ENCODE measurements around the gene WNT3. TPM values are rescaled to one million over a fixed set of nuclear protein-coding genes. Genes with fewer than 3 reads are reported as not detected.

The WNT3 gene
- total RNA-seq, 2 donors from 2014 or later = 19.9 to 21.8 TPM

- DNase-seq = no peak
- no peaks in the 10 kb centered on the region for H3K36me3 Mint-ChIP-seq (ENCODE audit: low read depth)
- WGBS, 2 experiments (ENCODE audit: insufficient coverage in 1 of 2, insufficient read length in 1 of 2) = 96 to 100% methylated on average over 6 to 10 of the region's 10 CpGs
- no peak for TF ChIP-seq CTCF (conservative IDR thresholded peaks at IDR 0.05)
- no peaks in the 10 kb centered on the region for H3K9me3 Mint-ChIP-seq
- no peaks in the 10 kb centered on the region for H3K36me3 ChIP-seq (ENCODE audit: control insufficient read depth, insufficient read depth, low read length)
- H3K4me1 ChIP-seq (ENCODE audit: control insufficient read depth, insufficient read depth, low read length) = peaks cover 21% of the 10 kb centered on the region
- H3K27me3 ChIP-seq (ENCODE audit: control insufficient read depth, insufficient read depth, low read length, poor library complexity, severe bottlenecking) = no peaks in the 10 kb centered on the region
- peak overlapping the region; percentile 49 for H3K27ac ChIP-seq (ENCODE audit: low read depth, low read length)
- H3K27ac Mint-ChIP-seq = no peak overlapping the region
- no peak overlapping the region for H3K4me3 Mint-ChIP-seq
- peaks cover 27% of the 10 kb centered on the region for H3K4me1 Mint-ChIP-seq
- no peak overlapping the region for H3K4me3 ChIP-seq (ENCODE audit: low read length)
- no peak overlapping the region for H3K9ac ChIP-seq (ENCODE audit: extremely low read depth, low read length, poor library complexity, severe bottlenecking)
- no peaks in the 10 kb centered on the region for H3K9me3 ChIP-seq (ENCODE audit: control insufficient read depth, low read length)
- H3K27me3 Mint-ChIP-seq (ENCODE audit: insufficient read depth) = peaks cover 19% of the 10 kb centered on the region
Measured at GRCh38 chr17:46774108-46774737, 44.3 kb downstream of the WNT3 start.

- TF ChIP-seq CTCF (conservative IDR thresholded peaks at IDR 0.05) = no peak
- peak overlapping the region; percentile 49 for H3K27ac ChIP-seq (ENCODE audit: low read depth, low read length)
- H3K27ac Mint-ChIP-seq = no peak overlapping the region
Measured at GRCh38 chr17:46773676-46774075, 44.8 kb downstream of the WNT3 start.

GRCh38 chr17:46773221-46773605 lies 45.3 kb downstream of the WNT3 start:
- 53 to 55% methylated on average over 2 to 6 of the region's 6 CpGs for WGBS, 2 experiments (ENCODE audit: insufficient coverage in 1 of 2, insufficient read length in 1 of 2)
- no peaks in the 10 kb centered on the region for H3K27me3 ChIP-seq (ENCODE audit: control insufficient read depth, insufficient read depth, low read length, poor library complexity, severe bottlenecking)
- Mint-ChIP-seq H3K4me1 (peaks cover 18% of the 10 kb centered on the region), H3K27ac (peak overlapping the region; percentile 96), H3K4me3 (peak overlapping the region; percentile 62), H3K9me3 (no peaks in the 10 kb centered on the region), H3K27me3 (ENCODE audit: insufficient read depth) (peaks cover 19% of the 10 kb centered on the region), H3K36me3 (ENCODE audit: low read depth) (peaks cover 7% of the 10 kb centered on the region)
- no peak for TF ChIP-seq CTCF (conservative IDR thresholded peaks at IDR 0.05)
- H3K4me3 ChIP-seq (ENCODE audit: low read length) = no peak overlapping the region
- H3K36me3 ChIP-seq (ENCODE audit: control insufficient read depth, insufficient read depth, low read length) = peaks cover 6% of the 10 kb centered on the region
- H3K27ac ChIP-seq (ENCODE audit: low read depth, low read length) = peak overlapping the region; percentile 93
- no peak overlapping the region for H3K9ac ChIP-seq (ENCODE audit: extremely low read depth, low read length, poor library complexity, severe bottlenecking)
- H3K4me1 ChIP-seq (ENCODE audit: control insufficient read depth, insufficient read depth, low read length) = peaks cover 21% of the 10 kb centered on the region
- H3K9me3 ChIP-seq (ENCODE audit: control insufficient read depth, low read length) = no peaks in the 10 kb centered on the region
- peak; percentile 92 for DNase-seq

More at GRCh38 chr17:46773676-46774075, 44.8 kb downstream of the WNT3 start:
- no peak overlapping the region for H3K9ac ChIP-seq (ENCODE audit: extremely low read depth, low read length, poor library complexity, severe bottlenecking)
- 79 to 83% methylated on average over 14 to 15 of the region's 15 CpGs for WGBS, 2 experiments (ENCODE audit: insufficient coverage in 1 of 2, insufficient read length in 1 of 2)
- H3K36me3 ChIP-seq (ENCODE audit: control insufficient read depth, insufficient read depth, low read length) = peaks cover 3% of the 10 kb centered on the region
- peaks cover 21% of the 10 kb centered on the region for H3K4me1 Mint-ChIP-seq
- DNase-seq = no peak
- H3K27me3 Mint-ChIP-seq (ENCODE audit: insufficient read depth) = peaks cover 19% of the 10 kb centered on the region
- H3K4me1 ChIP-seq (ENCODE audit: control insufficient read depth, insufficient read depth, low read length) = peaks cover 21% of the 10 kb centered on the region
- H3K9me3 Mint-ChIP-seq = no peaks in the 10 kb centered on the region
- H3K36me3 Mint-ChIP-seq (ENCODE audit: low read depth) = peaks cover 3% of the 10 kb centered on the region
- no peaks in the 10 kb centered on the region for H3K9me3 ChIP-seq (ENCODE audit: control insufficient read depth, low read length)
- H3K27me3 ChIP-seq (ENCODE audit: control insufficient read depth, insufficient read depth, low read length, poor library complexity, severe bottlenecking) = no peaks in the 10 kb centered on the region
- no peak overlapping the region for H3K4me3 Mint-ChIP-seq
- H3K4me3 ChIP-seq (ENCODE audit: low read length) = no peak overlapping the region
